H9 (cell line): ENCODE results near the gene DNAH8. TPM values are rescaled to one million over a fixed set of nuclear protein-coding genes. Genes with fewer than 3 reads are reported as not detected.

Source experiments
- DNase-seq: peaks from one replicate; pipeline ENCODE4 v3.0.0-alpha.2; 2017
- H2AFZ ChIP-seq: one replicate; pipeline ENCODE4 v1.6.1; 2013; ENCODE audit warnings: mild to moderate bottlenecking, low read length, control low read depth, moderate library complexity
- H2AK5ac ChIP-seq: 2 replicates; pipeline ENCODE4 v1.6.1; 2013; ENCODE audit warnings: low read length, control low read depth, mixed read lengths; ENCODE audit not compliant: insufficient read length
- H2BK120ac ChIP-seq: one replicate; pipeline ENCODE4 v1.6.1; 2013; ENCODE audit warnings: low read depth, mild to moderate bottlenecking, low read length, control low read depth, inconsistent platforms; ENCODE audit not compliant: poor library complexity, severe bottlenecking
- H2BK12ac ChIP-seq: 2 replicates; pipeline ENCODE4 v1.6.1; 2013; ENCODE audit warnings: low read length, control low read depth, mixed read lengths, low read depth; ENCODE audit not compliant: insufficient read length
- H2BK15ac ChIP-seq: 2 replicates; pipeline ENCODE4 v1.6.1; 2013; ENCODE audit warnings: low read depth, low read length, control low read depth
- H2BK20ac ChIP-seq: one replicate; pipeline ENCODE4 v1.6.1; 2013; ENCODE audit warnings: low read depth, mild to moderate bottlenecking, low read length, control low read depth, inconsistent platforms; ENCODE audit not compliant: poor library complexity, severe bottlenecking
- H2BK5ac ChIP-seq: 2 replicates; pipeline ENCODE4 v1.6.1; 2013; ENCODE audit warnings: low read length, control low read depth, mixed read lengths; ENCODE audit not compliant: insufficient read length
- H3K14ac ChIP-seq: 2 replicates; pipeline ENCODE4 v1.6.1; 2013; ENCODE audit warnings: low read length, control low read depth; ENCODE audit not compliant: insufficient read depth
- H3K18ac ChIP-seq: 2 replicates; pipeline ENCODE4 v1.6.1; 2013; ENCODE audit warnings: low read depth, mild to moderate bottlenecking, mixed read lengths, low read length, control low read depth; ENCODE audit not compliant: insufficient read length
- H3K23ac ChIP-seq: 2 replicates; pipeline ENCODE4 v1.6.1; 2013; ENCODE audit warnings: low read length, control low read depth, mixed read lengths, low read depth; ENCODE audit not compliant: insufficient read length
- H3K23me2 ChIP-seq: 2 replicates; pipeline ENCODE4 v1.6.1; 2013; ENCODE audit warnings: low read depth, mild to moderate bottlenecking, mixed read lengths, low read length, control low read depth; ENCODE audit not compliant: insufficient read length, poor library complexity, severe bottlenecking
- H3K27ac ChIP-seq: 2 replicates; pipeline ENCODE4 v1.5.1; 2013; ENCODE audit warnings: low read length, control low read depth, mixed read lengths, low read depth; ENCODE audit not compliant: insufficient read length
- H3K27me3 ChIP-seq: 2 replicates; pipeline ENCODE4 v1.6.1; 2013; ENCODE audit warnings: low read length, control low read depth, inconsistent platforms; ENCODE audit not compliant: insufficient read depth
- H3K4ac ChIP-seq: 2 replicates; pipeline ENCODE4 v1.6.1; 2013; ENCODE audit warnings: low read depth, mild to moderate bottlenecking, control low read depth, inconsistent platforms, low read length, moderate library complexity
- H3K4me1 ChIP-seq: 2 replicates; pipeline ENCODE4 v1.6.1; 2013; ENCODE audit warnings: low read length, control low read depth, inconsistent platforms; ENCODE audit not compliant: insufficient read depth
- H3K4me2 ChIP-seq: 2 replicates; pipeline ENCODE4 v1.6.1; 2013; ENCODE audit warnings: low read length, control low read depth, mixed read lengths; ENCODE audit not compliant: insufficient read length, insufficient read depth
- H3K56ac ChIP-seq: 2 replicates; pipeline ENCODE4 v1.6.1; 2013; ENCODE audit warnings: low read depth, mild to moderate bottlenecking, mixed read lengths, low read length, control low read depth; ENCODE audit not compliant: insufficient read length
- H3K79me1 ChIP-seq: 2 replicates; pipeline ENCODE4 v1.6.1; 2013; ENCODE audit warnings: low read depth, mild to moderate bottlenecking, moderate library complexity, low read length, control low read depth, inconsistent platforms; ENCODE audit not compliant: insufficient read depth, poor library complexity, severe bottlenecking
- H3K79me2 ChIP-seq: 2 replicates; pipeline ENCODE4 v1.6.1; 2013; ENCODE audit warnings: low read length, control low read depth, inconsistent platforms; ENCODE audit not compliant: insufficient read depth
- H3K9ac ChIP-seq: 2 replicates; pipeline ENCODE4 v1.6.1; 2013; ENCODE audit warnings: low read length, control low read depth, mixed read lengths; ENCODE audit not compliant: insufficient read length; ENCODE audit errors: extremely low read depth
- H3K9me3 ChIP-seq: one replicate; pipeline ENCODE4 v1.6.1; 2013; ENCODE audit warnings: low read depth, low read length, inconsistent platforms; ENCODE audit not compliant: control insufficient read depth
- H3T11ph ChIP-seq: one replicate; pipeline ENCODE4 v1.6.1; 2013; ENCODE audit warnings: mild to moderate bottlenecking, low read length, control low read depth, inconsistent platforms
- H4K20me1 ChIP-seq: one replicate; pipeline ENCODE4 v1.6.1; 2013; ENCODE audit not compliant: control insufficient read depth, insufficient read length, insufficient read depth
- H4K5ac ChIP-seq: 2 replicates; pipeline ENCODE4 v1.6.1; 2013; ENCODE audit warnings: low read depth, mild to moderate bottlenecking, mixed read lengths, low read length, control low read depth; ENCODE audit not compliant: insufficient read length
- H4K8ac ChIP-seq: replicated peaks from 2 replicates; pipeline ENCODE4 v1.6.1; 2013; ENCODE audit warnings: low read length, control low read depth, mixed read lengths, low read depth; ENCODE audit not compliant: insufficient read length
- H4K91ac ChIP-seq: 2 replicates; pipeline ENCODE4 v1.6.1; 2013; ENCODE audit warnings: low read depth, mild to moderate bottlenecking, moderate library complexity, mixed read lengths, low read length, control low read depth; ENCODE audit not compliant: insufficient read length
- H3K27ac Mint-ChIP-seq, 3 experiments: 2 replicates in 2 of 3; 3 replicates in 1 of 3; pipeline ENCODE4 v1.8.0; 2020 to 2021; ENCODE audit warnings: mixed read lengths in 3 of 3, mild to moderate bottlenecking in 1 of 3, moderate library complexity in 1 of 3
- H3K27me3 Mint-ChIP-seq: 2 replicates; pipeline ENCODE4 v1.8.0; 2021; ENCODE audit warnings: low read depth, mild to moderate bottlenecking, moderate library complexity, mixed read lengths
- H3K36me3 Mint-ChIP-seq, 3 experiments: 2 replicates in 2 of 3; 3 replicates in 1 of 3; pipeline ENCODE4 v1.8.0; 2020 to 2021; ENCODE audit warnings: low read depth in 3 of 3, mixed read lengths in 3 of 3; ENCODE audit not compliant: insufficient read depth in 1 of 3
- H3K4me1 Mint-ChIP-seq, 2 experiments: 2 replicates each; pipeline ENCODE4 v1.8.0; 2020; ENCODE audit warnings: mixed read lengths in 2 of 2
- H3K4me3 Mint-ChIP-seq, 2 experiments: 2 replicates in 1 of 2; 3 replicates in 1 of 2; pipeline ENCODE4 v1.8.0; 2020 to 2021; ENCODE audit warnings: mild to moderate bottlenecking in 2 of 2, mixed read lengths in 2 of 2, moderate library complexity in 1 of 2
- H3K9me3 Mint-ChIP-seq, 2 experiments: 2 replicates in 1 of 2; 3 replicates in 1 of 2; pipeline ENCODE4 v1.8.0; 2020; ENCODE audit warnings: mild to moderate bottlenecking in 2 of 2, mixed read lengths in 2 of 2, moderate library complexity in 1 of 2
- WGBS: extraction: QIAGEN DNeasy Blood & Tissue Kit; methylation state at CpG from one replicate; pipeline ENCODE4 v1.1.7; 2013; ENCODE audit warnings: missing lambda C conversion rate, low lambda C conversion rate, mixed read lengths; ENCODE audit not compliant: insufficient read length; ENCODE audit errors: extremely low coverage; 5-methylcytosine and 5-hydroxymethylcytosine counted together
- total RNA-seq: library from RNA; stranded (reverse); gene quantifications from 2 replicates; pipeline ENCODE4 v1.2.1, GENCODE V29; 2021
- TF ChIP-seq, protein P1 (sequence below): fragments of 200-600 bp; sonication (generic); conservative IDR thresholded peaks from 3 replicates; pipeline ENCODE4 v1.8.0; 2021; ENCODE audit warnings: antibody characterized with exemption, mild to moderate bottlenecking

The DNAH8 gene
- total RNA-seq, 1 experiment from 2014 or later = not detected

DNA sequence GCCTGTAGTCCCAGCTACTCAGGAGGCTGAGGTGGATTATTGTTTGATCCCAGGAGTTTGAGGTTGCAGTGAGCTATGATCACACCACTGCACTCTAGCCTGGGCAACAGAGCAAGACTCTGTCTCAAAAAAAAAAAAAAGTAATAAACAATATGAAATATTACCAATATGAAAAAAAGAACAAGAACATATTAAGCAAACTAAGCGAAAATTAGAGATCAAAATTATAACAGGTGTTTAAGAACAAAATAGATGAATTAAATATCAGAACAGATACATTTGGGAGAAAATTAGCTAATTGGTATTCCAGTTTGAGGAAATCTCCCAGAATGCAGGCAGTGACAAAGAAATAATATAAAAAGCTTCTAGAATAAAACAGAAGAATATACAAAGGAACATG lies 35.4 kb upstream of the DNAH8 start:
- H3K4me1 Mint-ChIP-seq = no peaks in the 10 kb centered on the region
- no peak overlapping the region for H3K4ac ChIP-seq
- H2BK5ac ChIP-seq = no peak overlapping the region
- H4K91ac ChIP-seq = no peak overlapping the region
- H3K79me1 ChIP-seq = no peaks in the 10 kb centered on the region
- no peaks in the 10 kb centered on the region for H3K9me3 Mint-ChIP-seq
- H3K56ac ChIP-seq = no peak overlapping the region
- no peaks in the 10 kb centered on the region for H3K23me2 ChIP-seq
- H4K5ac ChIP-seq = no peak overlapping the region
- TF ChIP-seq, protein P1, sequence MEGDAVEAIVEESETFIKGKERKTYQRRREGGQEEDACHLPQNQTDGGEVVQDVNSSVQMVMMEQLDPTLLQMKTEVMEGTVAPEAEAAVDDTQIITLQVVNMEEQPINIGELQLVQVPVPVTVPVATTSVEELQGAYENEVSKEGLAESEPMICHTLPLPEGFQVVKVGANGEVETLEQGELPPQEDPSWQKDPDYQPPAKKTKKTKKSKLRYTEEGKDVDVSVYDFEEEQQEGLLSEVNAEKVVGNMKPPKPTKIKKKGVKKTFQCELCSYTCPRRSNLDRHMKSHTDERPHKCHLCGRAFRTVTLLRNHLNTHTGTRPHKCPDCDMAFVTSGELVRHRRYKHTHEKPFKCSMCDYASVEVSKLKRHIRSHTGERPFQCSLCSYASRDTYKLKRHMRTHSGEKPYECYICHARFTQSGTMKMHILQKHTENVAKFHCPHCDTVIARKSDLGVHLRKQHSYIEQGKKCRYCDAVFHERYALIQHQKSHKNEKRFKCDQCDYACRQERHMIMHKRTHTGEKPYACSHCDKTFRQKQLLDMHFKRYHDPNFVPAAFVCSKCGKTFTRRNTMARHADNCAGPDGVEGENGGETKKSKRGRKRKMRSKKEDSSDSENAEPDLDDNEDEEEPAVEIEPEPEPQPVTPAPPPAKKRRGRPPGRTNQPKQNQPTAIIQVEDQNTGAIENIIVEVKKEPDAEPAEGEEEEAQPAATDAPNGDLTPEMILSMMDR = no peak
- H3K27ac Mint-ChIP-seq = no peak overlapping the region
- no peak overlapping the region for H2AK5ac ChIP-seq
- H3K4me1 ChIP-seq = no peaks in the 10 kb centered on the region
- no peak for DNase-seq
- H4K20me1 ChIP-seq = no peaks in the 10 kb centered on the region
- H3K23ac ChIP-seq = no peak overlapping the region
- H2BK12ac ChIP-seq = no peak overlapping the region
- H3T11ph ChIP-seq = no peak overlapping the region
- no peak overlapping the region for H3K9ac ChIP-seq
- no peak overlapping the region for H3K14ac ChIP-seq
- no peak overlapping the region for H2BK15ac ChIP-seq
- H3K27ac ChIP-seq = no peak overlapping the region
- H3K4me2 ChIP-seq = no peak overlapping the region
- no peak overlapping the region for H4K8ac ChIP-seq
- no peaks in the 10 kb centered on the region for H3K79me2 ChIP-seq
- no CpG with 5 or more reads among the region's 1 CpG for WGBS
- no peak overlapping the region for H2AFZ ChIP-seq
- no peak overlapping the region for H3K4me3 Mint-ChIP-seq
- no peak overlapping the region for H3K18ac ChIP-seq
- H3K9me3 ChIP-seq = no peaks in the 10 kb centered on the region
- no peaks in the 10 kb centered on the region for H3K27me3 ChIP-seq
- H2BK20ac ChIP-seq = no peak overlapping the region
- H2BK120ac ChIP-seq = no peak overlapping the region
- H3K36me3 Mint-ChIP-seq = peaks cover 34 to 80% (median 74%) of the 10 kb centered on the region in 3 experiments; a peak in 6 of 7 replicates
- no peaks in the 10 kb centered on the region for H3K27me3 Mint-ChIP-seq
